Thymus (tissue), 11 donors: ENCODE results near the gene HOXC9. TPM values are rescaled to one million over a fixed set of nuclear protein-coding genes. Genes with fewer than 3 reads are reported as not detected.

Source experiments
- DNase-seq, 9 donors: peaks; one replicate each; pipeline ENCODE4 v3.0.0-alpha.2; 2013; ENCODE audit warnings: low spot score in 9 of 9, low read depth in 6 of 9, missing footprints in 1 of 9
- H3K27ac ChIP-seq, 2 donors: one replicate each; pipeline ENCODE4 v1.5.1; 2013; ENCODE audit warnings: control low read depth in 1 of 2, low read depth in 1 of 2, low read length in 1 of 2, mild to moderate bottlenecking in 1 of 2, moderate library complexity in 1 of 2
- H3K27me3 ChIP-seq, 2 donors: one replicate each; pipeline ENCODE4 v1.5.1; 2013; ENCODE audit warnings: low read length in 1 of 2; ENCODE audit not compliant: control insufficient read depth in 2 of 2, insufficient read depth in 1 of 2
- H3K36me3 ChIP-seq, 2 donors: one replicate each; pipeline ENCODE4 v1.5.1; 2013; ENCODE audit warnings: low read length in 1 of 2, mild to moderate bottlenecking in 1 of 2, moderate library complexity in 1 of 2; ENCODE audit not compliant: control insufficient read depth in 2 of 2, insufficient read depth in 2 of 2
- H3K4me1 ChIP-seq, 2 donors: one replicate each; pipeline ENCODE4 v1.5.1; 2013; ENCODE audit warnings: low read length in 2 of 2; ENCODE audit not compliant: control insufficient read depth in 2 of 2, insufficient read depth in 2 of 2
- H3K4me3 ChIP-seq, 2 donors: one replicate each; pipeline ENCODE4 v1.5.1; 2013; ENCODE audit warnings: low read length in 2 of 2, control low read depth in 1 of 2, mild to moderate bottlenecking in 1 of 2
- H3K9me3 ChIP-seq, 2 donors: one replicate each; pipeline ENCODE4 v1.5.1; 2013; ENCODE audit warnings: low read length in 1 of 2, mild to moderate bottlenecking in 1 of 2; ENCODE audit not compliant: control insufficient read depth in 2 of 2, insufficient read depth in 1 of 2
- WGBS: extraction: QIAGEN DNeasy Blood & Tissue Kit; methylation state at CpG from one replicate; pipeline ENCODE4 v1.1.7; 2013; 5-methylcytosine and 5-hydroxymethylcytosine counted together
- polyA plus RNA-seq: library from polyadenylated mRNA; stranded (reverse); fragments of 200-250 nt; gene quantifications from one replicate; pipeline ENCODE4 v1.2.3, GENCODE V29; 2013
- total RNA-seq: library from RNA; stranded (reverse); fragments of 120-200 nt; gene quantifications from one replicate; pipeline ENCODE4 v1.2.4, GENCODE V29; 2013
- donor health status: healthy.

The HOXC9 gene
- total and polyA plus RNA-seq, 2 donors = 0.09 to 0.43 TPM

DNA sequence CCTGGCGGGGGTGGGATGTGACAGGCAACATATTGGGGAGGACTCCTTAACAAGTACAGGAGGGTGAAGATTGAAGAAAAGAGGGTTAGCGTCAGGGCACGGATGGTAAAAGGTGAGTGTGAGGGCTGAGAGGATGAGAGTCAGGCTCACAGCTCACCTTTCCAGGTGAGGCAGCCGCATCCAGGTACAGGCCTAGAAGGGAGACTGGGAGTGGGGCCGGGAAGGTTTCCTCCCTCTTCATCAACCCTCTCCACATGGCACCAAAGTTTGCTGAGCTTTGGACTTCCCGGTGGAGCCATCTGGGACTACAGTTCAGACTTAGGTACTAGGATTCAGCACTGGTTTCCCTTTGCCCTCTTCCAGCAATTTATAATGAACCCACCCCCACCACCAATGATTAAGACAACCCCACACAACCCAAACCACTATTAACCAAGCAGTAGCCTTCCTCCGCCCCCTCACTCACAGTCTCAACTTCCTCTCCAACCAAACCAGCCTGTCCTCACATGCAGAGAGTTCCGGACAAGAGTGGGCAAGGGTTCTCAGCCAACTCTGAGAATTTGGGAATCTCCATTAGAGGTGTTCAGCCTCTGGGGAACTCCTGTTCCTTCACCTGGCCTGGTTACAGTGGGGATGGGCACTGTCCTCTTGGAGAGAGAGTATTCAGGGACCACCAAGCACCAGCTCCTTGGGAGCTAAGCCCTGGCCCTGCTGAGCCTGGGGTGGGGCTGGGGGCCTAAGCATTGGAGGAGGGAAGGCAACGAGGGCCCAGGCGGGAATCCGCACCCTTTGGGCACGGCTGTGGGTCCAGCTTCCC is 51.3 kb downstream of the HOXC9 start:
- H3K36me3 ChIP-seq = no peaks in the 10 kb centered on the region
- H3K4me1 ChIP-seq = peaks cover 0 to 6% of the 10 kb centered on the region in 2 donors
- H3K4me3 ChIP-seq = no peak overlapping the region
- no peak overlapping the region for H3K27ac ChIP-seq
- H3K27me3 ChIP-seq = peaks cover 85 to 99% of the 10 kb centered on the region in 2 donors
- H3K9me3 ChIP-seq = peaks cover 0 to under 1% of the 10 kb centered on the region in 2 donors
- DNase-seq = no peak
- 16% methylated on average over 12 of the region's 12 CpGs for WGBS

DNA sequence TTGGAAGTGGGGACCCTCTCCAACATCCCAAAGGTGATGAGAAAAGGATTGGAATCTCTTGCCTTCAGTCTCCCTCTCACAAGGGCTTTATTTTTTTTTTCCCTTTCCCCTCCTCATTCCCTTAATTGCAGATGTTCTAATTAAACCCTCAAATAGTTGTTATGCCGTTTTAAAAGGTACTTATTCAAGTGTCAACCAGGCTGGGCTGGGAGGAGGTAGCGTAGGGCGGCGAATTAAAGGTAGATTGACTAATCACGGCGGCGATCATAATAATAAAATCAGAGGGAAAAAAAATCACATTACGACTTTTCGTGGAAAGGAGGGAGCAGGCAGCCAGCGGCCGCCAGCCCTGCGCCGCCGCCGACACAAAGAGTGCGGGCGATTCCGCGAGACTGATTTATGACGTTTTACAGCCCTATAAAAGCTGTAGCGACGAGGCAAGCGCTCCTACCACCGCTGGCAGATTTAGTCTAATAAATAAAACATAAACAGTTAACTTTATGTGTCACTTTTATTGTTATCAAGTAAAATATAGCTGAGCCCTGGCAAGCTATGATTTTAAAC is 52.0 kb downstream of the HOXC9 start:
- Histone ChIP-seq H3K27me3 (peaks cover 85 to 99% of the 10 kb centered on the region in 2 donors), H3K4me3 (no peak overlapping the region), H3K36me3 (no peaks in the 10 kb centered on the region), H3K27ac (no peak overlapping the region), H3K9me3 (no peaks in the 10 kb centered on the region), H3K4me1 (peaks cover 0 to 6% of the 10 kb centered on the region in 2 donors)
- 6% methylated on average over 24 of the region's 24 CpGs for WGBS
- DNase-seq = no peak

DNA sequence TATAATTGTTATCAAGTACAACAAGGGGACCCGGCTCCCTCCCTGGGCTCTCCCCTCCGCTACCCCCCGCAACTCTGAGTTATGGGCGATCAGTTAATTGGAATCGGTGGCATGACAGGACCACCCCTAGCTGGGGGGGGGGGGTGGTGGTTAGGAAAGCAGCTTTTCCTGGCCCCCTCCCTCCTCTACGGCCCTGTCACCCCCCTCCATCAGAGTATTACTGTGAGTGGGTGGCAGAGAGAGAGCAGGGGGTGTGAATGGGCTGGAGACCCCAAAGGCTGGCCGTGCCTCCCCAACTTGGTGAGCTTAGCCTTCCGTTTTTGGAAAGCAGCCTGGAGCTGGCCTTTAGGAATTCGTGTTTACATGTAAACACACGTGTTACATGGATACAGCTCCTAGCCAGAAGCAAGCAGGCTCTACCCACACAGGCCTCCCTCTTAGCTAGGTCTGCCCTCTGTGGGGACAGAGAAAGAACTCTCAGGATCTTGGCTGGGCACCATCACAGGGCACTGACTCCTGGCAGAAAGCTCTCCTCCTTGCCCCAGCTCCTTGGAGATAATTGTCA is 52.6 kb downstream of the HOXC9 start:
- no peak overlapping the region for H3K27ac ChIP-seq
- peaks cover 87 to 99% of the 10 kb centered on the region in 2 donors for H3K27me3 ChIP-seq
- no peak for DNase-seq
- H3K4me3 ChIP-seq = no peak overlapping the region
- 14% methylated on average over 10 of the region's 10 CpGs for WGBS
- H3K9me3 ChIP-seq = no peaks in the 10 kb centered on the region
- no peaks in the 10 kb centered on the region for H3K36me3 ChIP-seq
- peaks cover 0 to 6% of the 10 kb centered on the region in 2 donors for H3K4me1 ChIP-seq

Other genes starting within 250 kb of the HOXC9 start
- not detected for gene CISTR, start 248.2 kb upstream of the HOXC9 start, total RNA-seq
- not detected for gene CISTR, start 248.2 kb upstream of the HOXC9 start, polyA plus RNA-seq
- 0.05 TPM for gene HOXC13, start 61.3 kb upstream of the HOXC9 start, total RNA-seq
- gene HOXC13, start 61.3 kb upstream of the HOXC9 start, polyA plus RNA-seq = 0.07 TPM
- gene HOXC12, start 45.3 kb upstream of the HOXC9 start, total RNA-seq = 0.05 TPM
- gene HOXC12, start 45.3 kb upstream of the HOXC9 start, polyA plus RNA-seq = 0.07 TPM
- gene HOXC11, start 27.0 kb upstream of the HOXC9 start, total RNA-seq = not detected
- 0.21 TPM for gene HOXC11, start 27.0 kb upstream of the HOXC9 start, polyA plus RNA-seq
- gene HOTAIR, start 25.2 kb upstream of the HOXC9 start, total RNA-seq = not detected
- gene HOTAIR, start 25.2 kb upstream of the HOXC9 start, polyA plus RNA-seq = 0.25 TPM
- not detected for gene HOXC10, start 15.0 kb upstream of the HOXC9 start, total RNA-seq
- gene HOXC10, start 15.0 kb upstream of the HOXC9 start, polyA plus RNA-seq = 0.14 TPM
- gene HOXC8, start 8.8 kb downstream of the HOXC9 start, total RNA-seq = not detected
- 0.21 TPM for gene HOXC8, start 8.8 kb downstream of the HOXC9 start, polyA plus RNA-seq
- gene HOXC6, start 28.3 kb downstream of the HOXC9 start, total RNA-seq = 0.14 TPM
- 0.43 TPM for gene HOXC6, start 28.3 kb downstream of the HOXC9 start, polyA plus RNA-seq
- gene HOXC5, start 32.9 kb downstream of the HOXC9 start, total RNA-seq = 0.05 TPM
- gene HOXC5, start 32.9 kb downstream of the HOXC9 start, polyA plus RNA-seq = not detected
- gene HOXC4, start 53.7 kb downstream of the HOXC9 start, total RNA-seq = 0.19 TPM
- gene HOXC4, start 53.7 kb downstream of the HOXC9 start, polyA plus RNA-seq = 0.37 TPM
- gene SMUG1, start 188.8 kb downstream of the HOXC9 start, total RNA-seq = 23.5 TPM
- 28.4 TPM for gene SMUG1, start 188.8 kb downstream of the HOXC9 start, polyA plus RNA-seq